Mammary epithelial cell (primary cell): ENCODE measurements around the gene CYFIP2.

Experiments used
- CTCF ChIP-seq, 2 donors: IDR thresholded peaks in 1 of 2; conservative IDR thresholded peaks in 1 of 2; 2 replicates each; pipeline ENCODE4 v1.5.1; 2011 to 2012; ENCODE audit warnings: inconsistent platforms in 2 of 2, low read length in 2 of 2, mild to moderate bottlenecking in 2 of 2, control low read depth in 1 of 2, low read depth in 1 of 2; ENCODE audit not compliant: insufficient read depth in 1 of 2; ENCODE audit errors: extremely low read depth in 1 of 2
- EZH2 ChIP-seq: IDR thresholded peaks from 2 replicates; pipeline ENCODE4 v1.6.1; 2012; ENCODE audit warnings: low read length, inconsistent platforms, borderline replicate concordance

- TF ChIP-seq CTCF (conservative IDR thresholded peaks at IDR 0.05 in 1 of 2, IDR thresholded peaks at IDR 0.05 in 1 of 2; ENCODE audit: extremely low read depth in 1 of 2, insufficient read depth in 1 of 2, low read depth in 1 of 2, low read length in 2 of 2) (no peak), EZH2 (no peak)
These were observed 16.2 kb downstream of the CYFIP2 start for GRCh38 chr5:157282150-157282549.
